HepG2 (cell line): ENCODE measurements around the gene ANKRD61. TPM values are rescaled to one million over a fixed set of nuclear protein-coding genes. Genes with fewer than 3 reads are reported as not detected.
"Not testable (repeated sequence)": the region's sequence is repeated elsewhere in the genome, so short reads cannot be mapped to it uniquely, and the experiment has no call there.

ENCODE experiments used
- ATAC-seq: fragments of 200-7000 bp; cut with Tn5 transposase; 3 replicates; pipeline ENCODE4 v1.9.1; 2020; ENCODE audit warnings: mild to moderate bottlenecking, moderate library complexity
- BruUV-seq: library from RNA; stranded (reverse); fragments of 400-500 nt; replicated peaks from 2 replicates; lab custom pipeline; 2021; lab: Mats Ljungman, UMichigan
- CTCF ChIA-PET: fragments of 300-600 bp; formaldehyde crosslinking; extraction: SDS; loops from one replicate; lab custom pipeline; 2021; ENCODE audit warnings: low total read pairs, inconsistent platforms, low intra/inter-chr PET ratio; lab: Yijun Ruan, JAX
- POLR2A ChIA-PET: fragments of 350-600 bp; sonication (Branson Sonifier 250); formaldehyde crosslinking; loops from one replicate; lab custom pipeline; 2020; ENCODE audit warnings: antibody characterized with exemption, inconsistent platforms; lab: Yijun Ruan, JAX
- DNase-seq: peaks from one replicate; pipeline ENCODE4 v3.0.0-alpha.2; 2015; ENCODE audit warnings: low spot score
- FAIRE-seq: peaks from 3 replicates; lab custom pipeline; 2011; peaks lifted over from hg19 to GRCh38; lab: Jason Lieb, UNC
- H2AFZ ChIP-seq: one replicate; pipeline ENCODE4 v1.6.1; 2011; ENCODE audit warnings: low read length, inconsistent platforms
- H3K27ac ChIP-seq: fragments of 300-600 bp; 3 replicates; pipeline ENCODE4 v1.8.0; 2011; ENCODE audit warnings: mixed run types, mild to moderate bottlenecking, mixed read lengths, low read length, inconsistent platforms; ENCODE audit not compliant: insufficient read depth; ENCODE audit errors: extremely low read length
- H3K27me3 ChIP-seq, 2 experiments: fragments of 200-600 bp in 1 of 2; 2 replicates in 1 of 2; 3 replicates in 1 of 2; pipeline versions ENCODE4 v1.6.0 to v1.8.0; 2011; ENCODE audit warnings: low read length in 2 of 2, mild to moderate bottlenecking in 2 of 2, moderate library complexity in 2 of 2, inconsistent platforms in 1 of 2; ENCODE audit not compliant: insufficient read depth in 2 of 2, control insufficient read depth in 1 of 2
- H3K36me3 ChIP-seq, 2 experiments: fragments of 200-600 bp in 1 of 2; replicated peaks in 1 of 2; 2 replicates in 1 of 2; 3 replicates in 1 of 2; pipeline versions ENCODE4 v1.5.1 to v1.8.0; 2011; ENCODE audit warnings: low read length in 2 of 2, inconsistent platforms in 1 of 2; ENCODE audit not compliant: insufficient read depth in 2 of 2, control insufficient read depth in 1 of 2
- H3K4me1 ChIP-seq: 2 replicates; pipeline ENCODE4 v1.5.1; 2012; ENCODE audit warnings: low read length, inconsistent platforms; ENCODE audit not compliant: insufficient read depth
- H3K4me2 ChIP-seq: 2 replicates; pipeline ENCODE4 v1.6.0; 2011; ENCODE audit warnings: low read depth, low read length, inconsistent platforms
- H3K4me3 ChIP-seq, 3 experiments: fragments of 200-600 bp in 1 of 3; sonication (generic), shearing (Covaris generic) in 1 of 3; replicated peaks in 1 of 3; 2 replicates each; pipeline ENCODE4 v1.5.1; 2011 to 2016; ENCODE audit warnings: low read length in 3 of 3, inconsistent platforms in 2 of 3, low read depth in 2 of 3, mild to moderate bottlenecking in 2 of 3, control low read depth in 1 of 3, mixed read lengths in 1 of 3; ENCODE audit not compliant: insufficient read depth in 1 of 3
- H3K79me2 ChIP-seq: one replicate; pipeline ENCODE4 v1.6.1; 2011; ENCODE audit warnings: low read length, inconsistent platforms; ENCODE audit not compliant: insufficient read depth
- H3K9ac ChIP-seq: 2 replicates; pipeline ENCODE4 v1.6.0; 2011; ENCODE audit warnings: mild to moderate bottlenecking, low read depth, low read length, inconsistent platforms; ENCODE audit not compliant: insufficient read depth
- H3K9me3 ChIP-seq: 2 replicates; pipeline ENCODE4 v1.5.1; 2012; ENCODE audit warnings: mild to moderate bottlenecking, low read length
- H4K20me1 ChIP-seq: 2 replicates; pipeline ENCODE4 v1.6.0; 2011; ENCODE audit warnings: inconsistent platforms, mild to moderate bottlenecking, low read length, moderate library complexity; ENCODE audit not compliant: insufficient read depth
- CREB1 ChIP-seq, 2 experiments: fragments of 450-650 bp in 1 of 2; IDR thresholded peaks; 2 replicates each; pipeline ENCODE4 v1.6.1; 2016 to 2017; ENCODE audit warnings: control low read depth in 1 of 2, mild to moderate bottlenecking in 1 of 2, missing compliant biosample characterization in 1 of 2, missing genetic modification characterization in 1 of 2
- ZBTB3 ChIP-seq: sonication (generic); formaldehyde crosslinking; IDR thresholded peaks from 2 replicates; pipeline ENCODE4 v1.4.0; 2020; ENCODE audit warnings: low read depth, mild to moderate bottlenecking, moderate library complexity, missing genetic modification reagents, borderline replicate concordance
- ZNF101 ChIP-seq: sonication (generic); formaldehyde crosslinking; IDR thresholded peaks from 2 replicates; pipeline ENCODE4 v1.4.0; 2020; ENCODE audit warnings: mild to moderate bottlenecking, low read depth, missing genetic modification reagents, borderline replicate concordance
- ZNF782 ChIP-seq: sonication (generic); formaldehyde crosslinking; IDR thresholded peaks from 2 replicates; pipeline ENCODE4 v1.4.0; 2020; ENCODE audit warnings: missing genetic modification reagents, mild to moderate bottlenecking, borderline replicate concordance
- WGBS: methylation state at CpG from one replicate; pipeline ENCODE4 v1.1.6; 2017; ENCODE audit warnings: low lambda C conversion rate; 5-methylcytosine and 5-hydroxymethylcytosine counted together
- in situ Hi-C: cut with HindIII; loops from 2 replicates; pipeline ENCODE4 v1.10.0; 2017; ENCODE audit warnings: low pct_unique_long_range_greater_than_20kb; ENCODE audit not compliant: extremely low pct_ligation_motif_present
- intact Hi-C: fragments of 100-400 bp; cut with micrococcal nuclease; formaldehyde crosslinking; loops from one replicate; pipeline ENCODE4 v1.10.0; 2022; ENCODE audit not compliant: unreplicated experiment
- polyA plus RNA-seq, 8 experiments: library from polyadenylated mRNA; depleted of rRNA in 3 of 8; stranded (reverse) in 7 of 8; unstranded in 1 of 8; fragments of >200 nt; fragmentation: Illumina TruSeq in 4 of 8; extraction: Trizol in 4 of 8; gene quantifications; 2 replicates each; pipeline versions ENCODE4 v1.2.1 to v1.2.3, GENCODE V29; 2011 to 2016; ENCODE audit warnings: low read depth in 4 of 8, missing spikeins in 1 of 8, mixed read lengths in 1 of 8; ENCODE audit not compliant: insufficient read depth in 1 of 8
- small RNA-seq, 3 experiments: library from RNA; depleted of rRNA; stranded (forward); fragments of <200 nt; gene quantifications; one replicate each; pipeline ENCODE3, GENCODE V24; 2012; ENCODE audit warnings: low read depth in 2 of 3, low replicate concordance in 1 of 3; ENCODE audit not compliant: insufficient read length in 3 of 3, insufficient read depth in 2 of 3
- total RNA-seq, 5 experiments: library from RNA; depleted of rRNA; stranded (reverse); fragments of >200 nt; fragmentation: Illumina TruSeq; extraction: Trizol; gene quantifications; 2 replicates each; pipeline ENCODE4 v1.2.3, GENCODE V29; 2016; ENCODE audit warnings: low read depth in 1 of 5

Gene ANKRD61
- total and polyA plus RNA-seq, 2 of the 13 experiments (the other 11 are each of a cell fraction or from before 2014, with no cell fraction given): 0.13 TPM; not detected in 1

DNA sequence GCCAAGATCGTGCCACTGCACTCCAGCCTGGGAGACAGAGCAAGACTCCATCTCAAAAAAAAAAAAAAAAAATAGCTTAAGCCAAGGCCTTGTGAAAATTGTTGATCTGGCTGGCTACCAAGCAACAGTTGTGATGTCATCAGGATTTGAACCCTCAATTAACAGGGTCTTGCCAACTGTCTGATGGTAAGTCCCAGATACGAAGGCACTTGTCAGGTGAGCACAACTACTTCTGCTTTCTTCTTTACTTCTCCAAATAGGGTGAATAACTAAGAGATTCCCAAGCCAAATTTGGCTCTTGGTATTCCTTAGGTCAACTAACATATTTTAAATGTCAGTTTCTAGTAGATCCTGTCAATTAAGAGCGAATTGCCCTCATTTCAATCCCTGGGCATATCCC lies 47.4 kb downstream of the ANKRD61 start:
- Histone ChIP-seq H3K4me3 (no peak overlapping the region), H3K27me3 (no peaks in the 10 kb centered on the region; a peak in 1 of 5 replicates), H3K36me3 (no peaks in the 10 kb centered on the region), H3K27ac (no peak overlapping the region), H3K4me1 (peaks cover 32% of the 10 kb centered on the region), H3K4me2 (no peak overlapping the region), H3K9ac (no peak overlapping the region), H4K20me1 (no peaks in the 10 kb centered on the region), H3K79me2 (no peaks in the 10 kb centered on the region), H2AFZ (no peak overlapping the region), H3K9me3 (no peaks in the 10 kb centered on the region)
- in situ Hi-C loops (no loop called here), intact Hi-C loops (no loop called here)
- POLR2A ChIA-PET: no interaction called here
- CTCF ChIA-PET: no interaction called here
- no TSS peak for BruUV-seq
- WGBS: 95% methylated on average over 3 of the region's 3 CpGs
- ATAC-seq (no peak), DNase-seq (no peak), FAIRE-seq (no peak)
- TF ChIP-seq ZBTB3: no peak
- no peak for TF ChIP-seq ZNF101 (CRISPR knock-in tag)
- TF ChIP-seq CREB1 (IDR thresholded peaks at IDR 0.05): peak; percentile 42; the same call in 1 of the 2 replicates
- no peak for TF ChIP-seq CREB1 (CRISPR knock-in tag; IDR thresholded peaks at IDR 0.05)
- no peak for TF ChIP-seq ZNF782

GRCh38 chr7:6083047-6083446 lies 51.9 kb downstream of the ANKRD61 start:
- intact Hi-C loops, DNase-seq, H3K4me3 ChIP-seq, H3K27me3 ChIP-seq, H3K36me3 ChIP-seq, H3K79me2 ChIP-seq, H3K9ac ChIP-seq, FAIRE-seq, CTCF ChIA-PET, H2AFZ ChIP-seq, in situ Hi-C loops, BruUV-seq, H3K9me3 ChIP-seq, ATAC-seq, H3K27ac ChIP-seq, H4K20me1 ChIP-seq, H3K4me2 ChIP-seq: not testable (repeated sequence)
- POLR2A ChIA-PET: interaction anchor here (1.7 kb wide), 1 partner anchor 10 kb away, joined by 5 read pairs; no protein-coding TSS in a partner anchor
- peaks cover 16% of the 10 kb centered on the region; the same call in 1 of the 2 replicates for H3K4me1 ChIP-seq
- WGBS: 95% methylated on average over 6 of the region's 6 CpGs

Small RNAs within 50 kb of the gene (small RNA-seq; reads per million reads assigned to genes)
- gene RF00019: 0 reads per million in 3 experiments
- 0 reads per million in 3 experiments for gene RNU6-218P
- gene SNORA80D: 7.3 to 59.0 (median 10.1) reads per million in 3 experiments

Other genes with a start within 250 kb of the ANKRD61 start
- 25.9 and 29.4 TPM in 2 replicates for gene RNF216, start 249.7 kb upstream of the ANKRD61 start, total RNA-seq (2016; rRNA removed; fragmentation: Illumina TruSeq; extraction: Trizol)
- gene RNF216, start 249.7 kb upstream of the ANKRD61 start, polyA plus RNA-seq (2011; rRNA removed): 26.3 and 29.9 TPM in 2 replicates
- gene OCM, start 150.6 kb upstream of the ANKRD61 start, total RNA-seq (2016; rRNA removed; fragmentation: Illumina TruSeq; extraction: Trizol): not detected in 2 replicates
- gene OCM, start 150.6 kb upstream of the ANKRD61 start, polyA plus RNA-seq (2011; rRNA removed): not detected in 2 replicates
- gene CCZ1, start 132.6 kb upstream of the ANKRD61 start, total RNA-seq (2016; rRNA removed; fragmentation: Illumina TruSeq; extraction: Trizol): 66.7 and 74.3 TPM in 2 replicates
- 17.4 and 19.1 TPM in 2 replicates for gene CCZ1, start 132.6 kb upstream of the ANKRD61 start, polyA plus RNA-seq (2011; rRNA removed)
- not detected in 2 replicates for gene RSPH10B, start 60.7 kb upstream of the ANKRD61 start, total RNA-seq (2016; rRNA removed; fragmentation: Illumina TruSeq; extraction: Trizol)
- gene RSPH10B, start 60.7 kb upstream of the ANKRD61 start, polyA plus RNA-seq (2011; rRNA removed): 0.03 TPM in 1 of 2 replicates, not detected in the other
- gene PMS2, start 22.3 kb upstream of the ANKRD61 start, total RNA-seq (2016; rRNA removed; fragmentation: Illumina TruSeq; extraction: Trizol): 11.4 and 13.9 TPM in 2 replicates
- gene PMS2, start 22.3 kb upstream of the ANKRD61 start, polyA plus RNA-seq (2011; rRNA removed): 6.2 and 6.3 TPM in 2 replicates
- 84.9 and 97.2 TPM in 2 replicates for gene AIMP2, start 22.1 kb upstream of the ANKRD61 start, total RNA-seq (2016; rRNA removed; fragmentation: Illumina TruSeq; extraction: Trizol)
- 38.2 and 41.0 TPM in 2 replicates for gene AIMP2, start 22.1 kb upstream of the ANKRD61 start, polyA plus RNA-seq (2011; rRNA removed)
- 71.4 and 103 TPM in 2 replicates for gene EIF2AK1, start 27.8 kb downstream of the ANKRD61 start, total RNA-seq (2016; rRNA removed; fragmentation: Illumina TruSeq; extraction: Trizol)
- gene EIF2AK1, start 27.8 kb downstream of the ANKRD61 start, polyA plus RNA-seq (2011; rRNA removed): 112 and 115 TPM in 2 replicates
- gene USP42, start 73.6 kb downstream of the ANKRD61 start, total RNA-seq (2016; rRNA removed; fragmentation: Illumina TruSeq; extraction: Trizol): 2.7 and 3.2 TPM in 2 replicates
- gene USP42, start 73.6 kb downstream of the ANKRD61 start, polyA plus RNA-seq (2011; rRNA removed): 3.3 and 3.4 TPM in 2 replicates
- 2.8 and 3.8 TPM in 2 replicates for gene CYTH3, start 241.2 kb downstream of the ANKRD61 start, total RNA-seq (2016; rRNA removed; fragmentation: Illumina TruSeq; extraction: Trizol)
- 3.1 and 4.6 TPM in 2 replicates for gene CYTH3, start 241.2 kb downstream of the ANKRD61 start, polyA plus RNA-seq (2011; rRNA removed)